Fibroblast of skin of scalp (primary cell): ENCODE measurements around the gene JAZF1. TPM values are rescaled to one million over a fixed set of nuclear protein-coding genes. Genes with fewer than 3 reads are reported as not detected.

Experiments used
- DNase-seq: peaks from one replicate; pipeline ENCODE4 v3.0.0-alpha.2; 2013
- polyA plus RNA-seq, 2 experiments: library from polyadenylated mRNA; unstranded; fragments of 120-200 nt; gene quantifications; one replicate each; pipeline ENCODE4 v1.2.1, GENCODE V29; 2013; ENCODE audit not compliant: insufficient read length in 2 of 2

The JAZF1 gene
- polyA plus RNA-seq (2013, experiment 1 of 2; ENCODE audit: insufficient read length), result 55.5 TPM
- 56.5 TPM for polyA plus RNA-seq (2013, experiment 2 of 2; ENCODE audit: insufficient read length)

DNA sequence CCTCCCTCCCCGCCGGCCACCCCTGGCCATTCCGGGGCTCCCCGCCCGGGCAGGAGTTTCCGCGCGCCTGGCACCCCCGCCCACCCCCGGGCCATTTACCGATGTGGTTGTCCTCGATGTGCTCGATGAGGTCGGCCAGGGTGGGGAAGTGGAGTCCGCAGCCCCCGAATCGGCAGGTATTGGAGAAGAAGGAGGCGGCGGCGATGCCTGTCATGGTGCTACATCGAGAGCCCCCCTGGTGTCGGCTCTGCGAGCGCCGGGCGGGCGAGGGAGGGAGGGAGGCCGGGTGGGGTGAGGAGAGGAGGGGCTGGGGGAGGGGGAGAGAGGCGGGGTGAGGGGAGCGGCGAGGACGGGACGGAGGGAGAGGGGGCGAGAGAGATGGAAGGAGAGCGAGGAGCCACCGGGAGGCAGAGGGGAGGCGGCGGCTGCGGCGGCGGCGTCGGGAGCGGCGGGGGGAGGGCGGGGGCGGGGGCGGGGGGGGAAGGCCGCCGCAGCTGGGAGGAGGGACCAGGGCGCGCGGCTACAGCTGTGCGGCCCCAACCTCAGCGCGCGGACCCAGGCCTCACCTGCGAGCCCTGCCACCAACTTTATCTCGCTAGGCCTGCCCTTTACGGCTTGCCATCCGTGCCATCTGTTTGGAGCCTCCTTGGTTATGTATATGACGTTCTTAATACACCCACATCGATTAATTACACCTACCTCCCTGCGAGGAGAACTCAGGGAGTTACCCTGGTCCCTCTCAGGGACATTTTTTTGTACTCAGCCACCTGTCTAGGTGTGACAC, at the start of gene JAZF1:
Gene JAZF1, minus strand, starts transcription at position 432 of the 784 bp plus-strand sequence.
- DNase-seq, result peak; percentile 83

DNA sequence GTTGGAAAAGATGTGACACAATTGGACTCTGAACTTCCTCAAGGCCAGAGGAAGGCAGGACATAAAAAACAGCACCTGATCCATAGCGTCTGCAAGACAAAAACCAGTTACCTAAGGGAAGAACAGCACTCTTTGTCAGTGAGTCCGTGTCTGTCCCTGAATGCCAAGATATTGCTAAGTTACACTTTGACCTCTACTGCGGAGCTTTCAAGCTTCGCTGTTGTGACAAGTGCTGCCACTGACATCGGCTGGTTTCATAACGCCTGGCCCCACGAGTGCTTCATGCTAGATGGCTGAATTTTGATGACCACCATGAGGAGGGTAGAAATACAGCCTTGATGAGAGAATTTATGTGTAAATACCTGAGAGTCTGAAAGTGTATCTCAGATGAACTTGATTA, 49.7 kb upstream of the JAZF1 start:
- DNase-seq, result no peak

DNA sequence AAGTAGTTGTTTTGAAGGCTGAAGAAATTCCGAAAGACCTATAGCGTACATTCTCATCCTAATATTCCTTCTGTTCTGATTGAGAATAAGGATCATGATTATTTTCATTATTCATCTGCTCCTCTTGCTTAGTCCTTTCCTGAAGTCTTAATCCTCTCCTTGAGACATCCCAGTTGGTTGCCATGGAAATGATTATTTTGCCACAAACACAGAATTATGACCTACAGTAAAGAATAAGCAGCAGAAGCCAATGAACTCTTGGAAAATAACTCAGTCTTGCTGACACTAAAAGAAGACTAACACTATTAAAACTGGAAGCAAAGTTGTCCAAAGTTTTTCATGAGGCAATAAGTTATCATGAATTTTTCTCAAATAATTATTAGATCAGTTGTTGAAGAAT, 47.8 kb upstream of the JAZF1 start:
- DNase-seq, result no peak

GRCh38 chr7:28226003-28226402, 45.4 kb upstream of the JAZF1 start:
- DNase-seq, result no peak

DNA sequence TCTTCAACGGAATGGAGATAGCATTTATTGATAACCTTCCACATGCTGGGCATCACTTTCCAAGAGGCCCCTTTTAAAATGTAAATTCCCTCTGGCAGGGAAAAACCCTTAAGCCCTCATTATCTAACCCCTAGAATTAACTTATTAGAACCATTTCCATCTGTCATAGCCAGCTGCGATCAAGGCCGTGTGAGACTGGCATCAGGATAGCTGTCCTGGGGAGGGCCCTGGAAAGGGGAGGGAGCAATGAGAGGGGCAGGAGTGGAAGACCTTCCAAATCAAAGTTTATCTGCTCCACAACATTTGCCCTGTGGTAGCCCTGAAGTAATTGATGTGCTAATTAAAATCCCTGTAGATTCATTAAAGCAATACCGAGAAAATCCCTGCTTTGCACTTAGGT, 45.0 kb upstream of the JAZF1 start:
- DNase-seq, result no peak

DNA sequence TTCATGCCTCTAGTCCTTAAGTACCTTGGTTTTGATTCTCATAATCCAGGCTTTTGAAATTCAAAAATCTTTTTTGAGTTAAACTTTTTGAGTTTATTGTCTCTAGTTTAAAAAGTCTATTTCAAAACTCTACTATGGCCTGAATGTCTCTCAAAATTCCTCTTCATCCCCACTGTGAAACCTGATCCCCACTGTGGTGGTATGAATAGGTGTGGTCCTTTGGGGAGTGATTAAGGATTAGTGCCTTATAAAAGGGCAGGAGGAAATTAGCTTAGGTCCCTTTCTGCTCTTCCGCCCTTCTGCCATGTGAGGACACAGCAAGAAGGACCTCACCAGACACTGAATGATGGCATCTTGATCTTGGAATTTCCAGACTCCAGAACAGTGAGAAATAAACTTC, 44.1 kb upstream of the JAZF1 start:
- no peak for DNase-seq

DNA sequence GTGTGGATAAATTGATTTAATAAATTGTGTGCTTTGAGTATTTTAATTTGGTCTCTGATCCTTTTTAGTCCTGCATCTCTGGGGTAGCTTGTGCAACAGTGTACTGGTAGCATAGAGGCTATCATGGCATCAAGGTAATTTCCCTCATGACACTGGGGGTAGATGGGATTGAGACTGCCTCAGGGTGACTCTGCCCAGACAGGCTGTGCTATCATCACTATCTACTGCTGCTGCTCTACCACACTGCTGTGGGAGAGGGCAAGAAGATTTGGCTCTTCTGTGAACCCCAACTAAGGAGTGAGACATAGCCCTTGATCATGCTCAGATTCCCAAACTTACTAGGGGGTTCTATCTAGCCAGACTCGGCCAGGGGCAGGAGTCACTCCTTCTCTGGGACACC, 43.6 kb upstream of the JAZF1 start:
- DNase-seq, result no peak

- no peak for DNase-seq
These were observed 42.0 kb upstream of the JAZF1 start for GRCh38 chr7:28222636-28223035.

- DNase-seq, result no peak
These were observed 39.2 kb upstream of the JAZF1 start for GRCh38 chr7:28219793-28220192.

DNA sequence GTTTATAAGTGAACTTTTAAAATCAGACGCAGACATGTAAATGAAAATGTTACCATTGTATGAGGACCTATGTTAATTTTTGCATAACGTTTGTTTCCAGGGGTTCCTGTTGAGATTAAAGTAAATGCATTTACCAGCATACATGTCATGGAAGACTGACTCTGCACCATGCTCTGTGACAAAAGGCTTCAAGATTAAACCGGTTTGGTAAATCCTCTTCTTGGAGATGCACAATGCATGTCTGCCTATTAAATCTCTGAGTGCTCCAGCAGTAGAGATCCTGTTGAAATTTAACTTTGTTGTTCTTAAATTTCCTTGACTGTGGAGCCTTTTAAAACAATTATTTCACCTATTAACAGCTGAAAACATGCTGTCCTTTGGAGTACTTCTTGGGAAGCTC, 36.5 kb upstream of the JAZF1 start:
- no peak for DNase-seq

- no peak for DNase-seq
These were observed 30.4 kb upstream of the JAZF1 start for GRCh38 chr7:28211006-28211405.

DNA sequence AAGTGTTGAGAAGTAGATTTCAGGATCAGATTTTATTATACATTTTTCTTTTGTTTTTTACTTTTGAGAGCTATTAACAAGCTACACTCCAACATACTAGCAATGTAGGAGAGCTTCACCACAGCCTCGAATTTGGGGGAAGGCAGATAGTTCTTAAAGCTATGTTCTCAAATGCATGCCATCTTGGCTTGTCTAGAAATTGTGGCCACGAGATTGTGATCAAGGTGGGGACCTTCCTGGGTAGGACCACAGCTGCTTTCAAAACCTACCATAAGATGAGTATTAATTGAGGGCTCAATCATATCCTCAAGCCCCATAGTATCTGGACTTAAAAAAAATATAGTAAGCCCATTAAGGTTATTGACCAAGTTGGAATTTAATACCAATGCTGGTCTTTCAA, 27.9 kb upstream of the JAZF1 start:
- no peak for DNase-seq

DNA sequence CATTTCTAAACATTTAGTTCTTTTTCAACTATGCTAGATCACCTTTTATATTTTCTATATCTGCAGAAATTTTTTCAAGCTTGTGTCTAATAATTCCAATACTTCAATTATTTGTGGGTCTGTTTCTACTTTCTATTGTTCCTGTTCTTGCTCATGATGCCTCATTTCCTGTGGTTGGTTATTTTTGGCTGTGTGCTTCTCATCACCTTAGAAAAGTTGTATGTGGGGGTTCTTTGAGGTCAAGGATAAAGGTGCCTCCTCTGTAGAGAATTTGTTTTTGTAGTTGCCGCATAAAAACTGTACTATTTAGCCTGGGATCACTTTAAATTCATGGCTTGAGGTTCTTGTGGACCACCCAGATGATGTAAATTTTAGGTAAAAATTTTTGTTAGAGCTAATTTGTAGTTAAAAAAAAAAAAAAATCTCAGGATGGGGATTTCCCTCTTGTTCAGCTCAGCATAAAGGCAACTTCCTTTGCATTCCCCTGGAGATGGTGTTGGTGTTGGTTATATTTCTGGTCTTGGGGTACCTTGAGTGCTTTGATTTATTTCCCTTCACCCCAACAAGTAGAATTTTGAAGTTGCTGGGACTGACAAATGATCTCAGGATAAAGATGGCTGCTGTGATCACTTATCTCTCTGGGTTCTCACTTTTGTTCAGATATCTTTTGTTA, 27.0 kb upstream of the JAZF1 start:
- DNase-seq, result no peak

- no peak for DNase-seq
These were observed 24.9 kb upstream of the JAZF1 start for GRCh38 chr7:28205506-28205905.

DNA sequence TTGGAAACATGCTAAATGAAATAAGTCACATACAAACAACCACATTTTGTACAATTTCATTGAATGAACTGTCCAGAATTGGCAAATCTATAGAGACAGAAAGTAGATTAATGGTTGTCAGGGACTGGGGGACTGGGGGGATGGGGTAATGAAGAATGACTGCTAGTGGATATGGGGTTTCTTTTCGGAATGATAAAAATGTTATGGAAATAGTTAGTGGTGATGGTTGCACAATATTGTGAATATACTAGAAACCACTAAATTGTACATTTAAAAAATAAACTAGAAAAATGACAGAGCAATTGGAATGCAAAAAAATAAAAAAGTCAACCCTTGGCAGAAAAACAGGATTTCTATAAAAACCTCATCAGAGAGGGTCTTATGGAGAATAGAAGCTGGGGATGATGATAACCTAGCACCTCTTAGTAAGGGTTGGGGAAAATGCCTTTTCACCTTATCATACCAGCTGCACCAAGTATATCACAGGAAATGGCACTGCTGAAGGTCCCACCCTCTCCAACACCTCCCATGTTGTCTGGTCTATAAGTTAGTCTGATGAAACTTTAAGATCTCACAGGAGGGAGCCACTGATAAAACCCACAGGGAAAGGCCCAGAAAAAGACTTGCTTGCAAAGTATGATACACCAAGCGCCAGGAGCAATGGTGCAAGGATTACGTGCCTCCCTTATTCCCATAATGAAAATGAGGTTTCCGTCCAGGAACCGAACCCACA, 23.1 kb upstream of the JAZF1 start:
- peak; percentile 86 for DNase-seq

DNA sequence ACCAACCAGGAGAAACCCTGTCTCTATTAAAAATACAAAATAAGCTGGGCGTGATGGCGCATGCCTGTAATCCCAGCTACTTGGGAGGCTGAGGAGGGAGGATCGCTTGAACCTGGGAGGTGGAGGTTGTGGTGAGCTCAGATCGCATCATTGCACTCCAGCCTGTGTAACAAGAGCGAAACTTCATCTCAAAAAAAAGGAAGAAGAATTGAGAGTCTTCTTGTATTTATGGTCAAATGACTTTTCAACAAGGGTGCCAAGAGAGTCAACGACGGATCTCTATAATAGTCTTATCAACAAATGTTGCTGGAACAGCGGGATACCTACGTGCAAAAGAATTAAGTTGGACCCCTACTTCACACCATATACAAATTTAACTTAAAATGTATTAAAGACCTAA, 21.6 kb upstream of the JAZF1 start:
- no peak for DNase-seq

DNA sequence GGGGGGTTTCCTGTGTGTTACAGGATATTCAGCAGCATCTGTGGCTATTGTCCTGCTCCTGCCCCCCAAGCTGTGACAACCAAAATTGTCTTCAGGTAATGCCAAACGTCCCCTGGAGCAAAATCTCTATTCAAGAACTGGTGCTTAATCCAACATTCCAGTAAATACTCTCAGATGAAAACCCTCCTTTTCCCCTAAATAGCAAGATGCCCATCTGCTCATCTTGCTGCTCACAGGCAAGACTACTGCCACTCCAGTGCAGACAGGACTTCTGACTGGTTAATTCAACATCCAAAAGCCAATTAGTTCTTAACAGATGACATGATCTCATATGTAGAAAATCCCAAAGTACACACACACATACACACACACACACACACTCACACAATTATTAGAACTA, 20.5 kb upstream of the JAZF1 start:
- DNase-seq, result no peak

DNA sequence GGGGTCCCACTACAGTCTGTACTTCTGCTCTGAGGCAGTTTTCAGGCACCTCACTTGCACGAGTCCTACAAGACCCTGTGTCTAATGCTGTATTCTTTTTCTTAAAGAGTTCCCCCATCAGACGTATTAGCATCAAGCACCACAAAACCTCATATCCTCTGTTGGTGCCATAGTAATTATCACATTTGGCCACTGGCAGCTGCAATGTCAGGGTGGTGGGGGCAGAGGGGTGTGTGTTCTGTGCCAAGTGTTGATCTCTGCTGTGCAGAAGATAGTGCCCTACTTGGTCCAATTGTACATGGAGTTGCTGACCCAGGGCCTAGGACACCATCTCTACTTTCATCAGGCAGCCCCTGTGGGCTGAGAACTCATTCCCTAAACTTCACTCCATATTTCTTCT, 20.0 kb upstream of the JAZF1 start:
- DNase-seq, result no peak

DNA sequence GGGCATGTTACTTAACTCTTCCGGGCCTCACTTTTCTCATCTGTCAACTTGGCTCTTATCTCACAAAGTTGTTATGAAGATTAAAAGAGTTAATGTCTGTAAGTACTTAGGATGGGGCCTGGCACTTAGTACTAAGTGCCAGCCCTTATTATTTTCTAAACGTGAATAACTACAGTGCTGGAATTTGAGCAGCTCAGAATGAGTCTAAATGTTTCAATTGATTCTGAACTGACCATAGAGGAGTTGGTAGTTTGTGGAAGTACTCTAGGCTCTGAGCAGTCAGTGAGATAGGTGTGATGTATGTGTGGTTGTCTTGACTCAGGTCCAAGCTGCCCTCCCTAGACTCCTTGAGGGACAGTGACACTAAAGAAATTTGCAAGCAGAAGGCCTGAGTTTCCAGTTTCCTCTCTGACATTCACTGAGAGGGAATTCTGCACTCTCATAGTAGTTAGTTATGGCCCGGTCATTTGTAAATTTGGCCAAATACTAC, 18.5 kb upstream of the JAZF1 start:
- DNase-seq, result no peak

DNA sequence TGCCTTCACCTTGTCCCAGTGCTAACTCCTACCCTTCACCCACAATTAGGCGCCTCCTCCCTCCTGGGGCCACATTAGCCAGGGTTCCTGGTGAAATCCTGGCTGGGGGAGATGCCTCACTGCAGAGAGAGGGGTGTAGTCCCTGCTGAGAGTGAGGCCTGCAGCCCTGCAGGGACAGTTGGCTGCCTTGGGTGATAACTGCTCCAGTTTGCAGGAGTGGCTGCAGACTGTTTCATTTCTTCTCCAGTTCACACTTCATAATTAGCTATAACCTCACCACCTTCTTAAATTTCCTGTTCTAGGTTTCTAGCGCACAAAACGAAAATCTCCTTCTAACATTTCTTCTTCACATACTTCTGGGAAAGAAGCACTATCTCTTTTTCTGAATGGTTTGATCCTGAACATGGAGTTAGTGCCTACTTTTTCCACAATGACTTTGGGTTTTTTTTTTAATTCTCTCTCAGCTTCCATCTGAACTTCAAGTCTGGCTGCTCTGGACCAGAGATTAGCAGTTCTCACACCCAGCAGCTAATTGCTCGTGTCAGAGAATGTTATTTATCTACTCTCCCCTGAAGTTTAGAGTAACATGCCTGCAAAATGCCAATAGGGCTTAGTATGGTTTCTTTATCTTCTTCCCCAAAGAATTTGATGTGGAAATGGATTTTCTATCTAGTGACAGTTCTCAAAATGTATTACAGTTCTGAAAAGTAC, 15.5 kb upstream of the JAZF1 start:
- DNase-seq, result no peak

DNA sequence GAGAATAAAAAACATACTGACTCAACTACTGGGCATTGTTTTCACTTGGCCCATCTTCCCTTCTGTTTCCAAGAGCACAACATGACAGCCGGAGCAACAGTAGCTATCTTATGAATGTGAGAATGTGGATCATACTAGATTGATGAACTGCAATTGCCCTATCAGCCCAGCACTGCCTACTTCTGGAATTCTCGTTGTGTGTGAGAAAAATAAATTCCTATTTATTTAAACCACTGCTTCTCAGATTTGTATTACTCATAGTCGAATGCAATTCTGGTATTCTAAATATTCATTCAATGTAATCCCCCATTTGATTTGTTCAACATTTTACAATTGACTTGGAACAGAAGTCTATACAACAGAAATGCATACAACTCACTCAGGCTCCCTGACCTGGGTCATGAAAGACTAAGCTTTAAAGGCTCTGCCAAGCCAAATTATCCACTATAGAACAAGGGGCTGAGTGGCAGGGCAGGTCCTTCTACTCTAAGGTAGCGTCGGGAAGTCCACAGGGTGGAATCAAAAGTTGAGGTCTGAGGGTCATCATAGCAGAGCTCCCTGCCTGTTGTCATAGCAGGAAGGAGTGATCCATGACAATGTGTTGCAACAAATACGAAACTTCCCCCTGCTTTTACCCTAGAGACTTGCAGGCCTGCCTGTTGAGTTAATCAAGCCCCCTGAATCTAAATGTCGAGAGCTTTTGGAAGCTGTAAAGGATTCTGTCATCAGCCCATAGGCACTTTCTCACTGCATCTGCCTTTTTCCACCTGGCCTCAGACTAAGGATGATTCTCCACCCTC, 12.4 kb upstream of the JAZF1 start:
- DNase-seq, result peak; percentile 82

- DNase-seq, result no peak
These were observed 11.2 kb upstream of the JAZF1 start for GRCh38 chr7:28191751-28192150.
